Breast epithelium (tissue), 4 donors: ENCODE measurements around the gene ANXA2. TPM values are rescaled to one million over a fixed set of nuclear protein-coding genes. Genes with fewer than 3 reads are reported as not detected.
A peak's percentile ranks its signal among the peaks of the same experiment; 100 is the strongest.

Experiments
- DNase-seq, 2 donors: peaks; one replicate each; pipeline ENCODE4 v3.0.0-alpha.2; 2019; ENCODE audit warnings: low spot score in 2 of 2
- H3K27ac ChIP-seq, 2 donors: fragments of 200-600 bp; sonication (generic) in 1 of 2; one replicate each; pipeline ENCODE4 v1.5.1; 2016 to 2019; ENCODE audit warnings: mild to moderate bottlenecking in 1 of 2
- H3K27me3 ChIP-seq, 2 donors: fragments of 200-600 bp; sonication (generic) in 1 of 2; one replicate each; pipeline versions ENCODE4 v1.5.1 to v1.6.0; 2017 to 2019; ENCODE audit warnings: control low read depth in 1 of 2, mild to moderate bottlenecking in 1 of 2
- H3K36me3 ChIP-seq: fragments of 200-600 bp; one replicate; pipeline ENCODE4 v1.5.1; 2019
- H3K4me1 ChIP-seq, 2 donors: fragments of 200-600 bp; sonication (generic); one replicate each; pipeline ENCODE4 v1.5.1; 2016 to 2019; ENCODE audit warnings: control low read depth in 1 of 2
- H3K4me3 ChIP-seq, 3 donors: fragments of 200-600 bp; sonication (generic); 1 replicate in 2 of 3; 2 replicates in 1 of 3; pipeline ENCODE4 v1.5.1; 2016 to 2019; ENCODE audit warnings: mild to moderate bottlenecking in 3 of 3, moderate library complexity in 2 of 3
- H3K9me3 ChIP-seq, 2 donors: fragments of 200-600 bp; sonication (generic) in 1 of 2; one replicate each; pipeline ENCODE4 v1.5.1; 2016 to 2019; ENCODE audit warnings: control low read depth in 1 of 2
- POLR2A ChIP-seq: fragments of 450-650 bp; IDR thresholded peaks from one replicate; pipeline ENCODE4 v1.6.1; 2016; ENCODE audit warnings: antibody characterized with exemption, mild to moderate bottlenecking, moderate library complexity
- POLR2AphosphoS5 ChIP-seq, 3 donors: sonication (generic); formaldehyde crosslinking; IDR thresholded peaks; one replicate each; pipeline ENCODE4 v1.6.1; 2017; ENCODE audit warnings: antibody characterized with exemption in 3 of 3
- intact Hi-C: fragments of 100-400 bp; cut with DNase I; formaldehyde crosslinking; loops from one replicate; pipeline ENCODE4 v1.15.1; 2023; ENCODE audit warnings: low total_unique reads
- total RNA-seq, 3 donors: library from RNA; depleted of rRNA; stranded (reverse); fragments of >200 nt; gene quantifications; one replicate each; pipeline ENCODE4 v1.1.0, GENCODE V29; 2016
- TF ChIP-seq, protein P1 (sequence below), 3 donors: fragments of 450-650 bp; IDR thresholded peaks; one replicate each; pipeline ENCODE4 v1.5.1; 2016 to 2017; ENCODE audit warnings: antibody characterized with exemption in 3 of 3, mild to moderate bottlenecking in 3 of 3, moderate library complexity in 3 of 3

The ANXA2 gene
- total RNA-seq, 3 donors from 2014 or later = 875 to 1,598 (median 923) TPM

DNA sequence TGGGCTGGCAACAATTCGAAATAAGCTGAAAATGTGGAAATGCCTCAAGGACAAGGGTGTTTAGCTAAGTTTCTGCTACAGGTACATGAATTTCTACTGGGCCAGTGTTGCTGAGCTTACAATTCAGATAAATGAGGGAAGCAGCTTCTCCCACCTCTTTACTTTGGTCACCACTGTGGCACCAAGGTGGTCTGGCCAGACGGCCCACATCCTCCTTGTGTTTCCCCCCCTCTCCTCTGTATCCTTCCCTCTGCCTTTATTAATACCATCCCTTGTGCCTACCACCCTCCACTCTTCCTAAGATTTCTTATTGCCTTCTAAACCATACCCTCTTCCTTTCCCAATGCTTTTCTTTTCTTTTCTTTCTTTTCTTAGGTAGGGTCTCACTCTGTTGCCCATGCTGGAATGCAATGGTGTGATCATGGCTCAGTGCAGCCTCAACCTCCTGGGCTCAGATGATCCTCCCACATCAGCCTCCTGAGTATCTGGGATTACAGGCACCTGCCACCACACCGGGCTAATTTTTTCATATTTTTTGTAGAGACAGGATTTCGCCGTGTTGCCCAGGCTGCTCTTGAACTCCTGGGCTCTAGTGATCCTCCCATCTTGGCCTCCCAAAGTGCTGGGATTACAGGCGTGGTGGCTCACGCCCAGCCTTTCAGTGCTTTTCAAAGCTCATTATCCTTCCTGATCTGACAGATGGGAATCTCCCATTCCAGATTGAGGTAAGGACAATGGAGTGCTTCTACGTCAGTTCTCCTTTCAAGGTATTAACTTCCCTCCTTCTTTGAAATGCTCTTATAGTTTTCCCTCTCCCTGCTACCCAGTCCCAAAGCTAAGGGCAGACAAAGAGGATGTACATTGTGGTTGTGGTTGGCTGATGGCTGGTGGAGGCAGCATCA is 14.8 kb downstream of the ANXA2 start:
- Histone ChIP-seq H3K36me3 (no peaks in the 10 kb centered on the region), H3K27me3 (no peaks in the 10 kb centered on the region), H3K4me3 (no peak overlapping the region), H3K9me3 (no peaks in the 10 kb centered on the region), H3K27ac (peak overlapping the region; percentile 39 to 93), H3K4me1 (peaks cover 0 to 28% of the 10 kb centered on the region in 2 donors)
- DNase-seq = no peak
- intact Hi-C loops = no loop called here
- TF ChIP-seq POLR2A (no peak), POLR2AphosphoS5 (IDR thresholded peaks at IDR 0.05) (no peak)
- TF ChIP-seq, protein P1, sequence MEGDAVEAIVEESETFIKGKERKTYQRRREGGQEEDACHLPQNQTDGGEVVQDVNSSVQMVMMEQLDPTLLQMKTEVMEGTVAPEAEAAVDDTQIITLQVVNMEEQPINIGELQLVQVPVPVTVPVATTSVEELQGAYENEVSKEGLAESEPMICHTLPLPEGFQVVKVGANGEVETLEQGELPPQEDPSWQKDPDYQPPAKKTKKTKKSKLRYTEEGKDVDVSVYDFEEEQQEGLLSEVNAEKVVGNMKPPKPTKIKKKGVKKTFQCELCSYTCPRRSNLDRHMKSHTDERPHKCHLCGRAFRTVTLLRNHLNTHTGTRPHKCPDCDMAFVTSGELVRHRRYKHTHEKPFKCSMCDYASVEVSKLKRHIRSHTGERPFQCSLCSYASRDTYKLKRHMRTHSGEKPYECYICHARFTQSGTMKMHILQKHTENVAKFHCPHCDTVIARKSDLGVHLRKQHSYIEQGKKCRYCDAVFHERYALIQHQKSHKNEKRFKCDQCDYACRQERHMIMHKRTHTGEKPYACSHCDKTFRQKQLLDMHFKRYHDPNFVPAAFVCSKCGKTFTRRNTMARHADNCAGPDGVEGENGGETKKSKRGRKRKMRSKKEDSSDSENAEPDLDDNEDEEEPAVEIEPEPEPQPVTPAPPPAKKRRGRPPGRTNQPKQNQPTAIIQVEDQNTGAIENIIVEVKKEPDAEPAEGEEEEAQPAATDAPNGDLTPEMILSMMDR (IDR thresholded peaks at IDR 0.05) = no peak

GRCh38 chr15:60381148-60381788 is 16.5 kb downstream of the ANXA2 start:
- no peak for TF ChIP-seq POLR2A
- no peak for TF ChIP-seq POLR2AphosphoS5 (IDR thresholded peaks at IDR 0.05)
- TF ChIP-seq, protein P1 (IDR thresholded peaks at IDR 0.05) = no peak
- Histone ChIP-seq H3K27me3 (no peaks in the 10 kb centered on the region), H3K36me3 (no peaks in the 10 kb centered on the region)

DNA sequence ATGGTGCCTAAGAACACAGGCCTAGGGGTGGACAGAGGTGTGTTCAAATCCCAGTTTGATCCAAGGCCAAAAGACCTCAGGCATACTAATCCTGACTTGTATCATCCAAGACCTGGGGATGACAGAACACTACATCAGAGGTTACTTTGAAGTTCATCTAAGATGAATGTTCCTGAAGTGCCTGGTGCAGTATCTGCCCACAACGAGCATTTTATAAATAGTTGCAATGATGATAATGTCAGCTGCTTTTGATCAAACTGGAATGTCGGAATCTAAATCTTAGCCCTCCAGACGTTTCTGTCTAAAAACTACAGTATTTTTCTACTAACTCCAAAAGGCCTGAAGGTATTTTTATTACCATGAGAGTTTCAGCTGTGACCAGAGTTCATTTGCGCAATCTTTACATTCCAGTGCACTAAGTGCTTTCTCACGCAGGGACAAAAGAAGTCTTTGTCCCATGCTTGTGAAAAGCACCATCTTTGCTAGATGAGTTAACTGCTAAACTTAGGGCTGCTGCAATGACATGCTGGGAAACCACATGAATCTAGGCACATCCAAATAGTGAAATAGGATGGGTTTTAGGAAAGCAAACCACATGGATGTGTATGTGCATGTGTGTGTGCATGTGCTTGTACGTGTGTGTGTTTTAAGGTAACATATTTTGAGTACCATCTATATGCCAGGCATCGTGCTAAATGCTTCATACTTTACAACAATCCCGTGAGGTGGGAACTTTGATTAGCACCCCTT is 18.1 kb downstream of the ANXA2 start:
- H3K36me3 ChIP-seq = no peaks in the 10 kb centered on the region
- TF ChIP-seq POLR2AphosphoS5 (IDR thresholded peaks at IDR 0.05) (peak in 2 of 3 donors; percentile 71 to 83), POLR2A (no peak)
- TF ChIP-seq, protein P1 (IDR thresholded peaks at IDR 0.05) = no peak
- DNase-seq = peak in 1 of 2 donors; percentile 67
- intact Hi-C loops = no loop called here
- H3K4me1 ChIP-seq = peaks cover 10 to 50% of the 10 kb centered on the region in 2 donors
- H3K27me3 ChIP-seq = no peaks in the 10 kb centered on the region
- no peak overlapping the region for H3K4me3 ChIP-seq
- no peaks in the 10 kb centered on the region for H3K9me3 ChIP-seq
- peak overlapping the region; percentile 78 to 93 for H3K27ac ChIP-seq

More at GRCh38 chr15:60381148-60381788, 16.5 kb downstream of the ANXA2 start:
- Histone ChIP-seq H3K4me3 (no peak overlapping the region), H3K27ac (peak overlapping the region; percentile 52 to 93), H3K9me3 (no peaks in the 10 kb centered on the region), H3K4me1 (peaks cover 0 to 37% of the 10 kb centered on the region in 2 donors)
- intact Hi-C loops = no loop called here
- DNase-seq = no peak

DNA sequence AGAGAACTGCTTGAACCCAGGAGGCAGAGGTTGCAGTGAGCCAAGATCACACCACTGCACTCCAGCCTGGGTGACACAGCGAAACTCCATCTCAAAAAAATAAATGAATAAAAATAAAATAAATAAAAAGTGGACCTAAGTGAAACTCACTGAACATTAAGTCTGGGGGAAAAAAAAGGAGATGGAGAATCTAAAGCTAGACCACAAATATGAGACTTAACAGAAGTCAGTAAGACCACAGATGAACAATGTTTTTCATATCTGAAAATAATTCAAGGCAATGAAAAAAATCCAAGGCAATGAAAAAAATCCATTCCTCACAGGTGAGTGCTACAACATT is 18.6 kb downstream of the ANXA2 start:
- Histone ChIP-seq H3K36me3 (no peaks in the 10 kb centered on the region), H3K27me3 (no peaks in the 10 kb centered on the region), H3K4me3 (no peak overlapping the region), H3K27ac (peak overlapping the region; percentile 78 to 93), H3K4me1 (peaks cover 11 to 53% of the 10 kb centered on the region in 2 donors), H3K9me3 (no peaks in the 10 kb centered on the region)
- TF ChIP-seq, protein P1 (IDR thresholded peaks at IDR 0.05) = no peak
- TF ChIP-seq POLR2A (no peak), POLR2AphosphoS5 (IDR thresholded peaks at IDR 0.05) (no peak)
- DNase-seq = no peak
- intact Hi-C loops = no loop called here
